GM19372 (cell line): ENCODE data around the gene CCNT1.
"Not testable (repeated sequence)": the region's sequence is repeated elsewhere in the genome, so short reads cannot be mapped to it uniquely, and the experiment has no call there.

ENCODE experiments used
- ATAC-seq: cut with Tn5 transposase; IDR thresholded peaks from one replicate; pipeline ENCODE4 v1.9.1; 2021; ENCODE audit warnings: mild to moderate bottlenecking, low read depth, moderate library complexity; ENCODE audit not compliant: unreplicated experiment

The CCNT1 gene

DNA sequence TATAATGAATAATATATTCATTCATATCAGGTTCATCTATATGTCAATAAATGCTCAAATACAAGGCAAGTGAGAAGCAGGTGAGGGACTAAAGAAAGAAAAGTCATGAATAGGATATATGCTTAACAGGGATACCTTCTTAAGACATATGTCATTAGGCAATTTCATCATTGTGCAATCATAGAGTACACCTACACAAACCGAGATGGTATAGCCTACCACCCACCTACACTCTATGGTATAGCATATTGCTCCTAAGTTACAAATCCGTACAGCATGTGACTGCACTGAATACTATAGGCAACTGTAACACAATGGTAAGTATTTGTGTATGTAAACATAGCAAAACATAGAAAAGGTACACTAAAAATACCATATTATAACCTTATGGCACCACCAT, 73.5 kb downstream of the CCNT1 start:
- ATAC-seq = no peak

DNA sequence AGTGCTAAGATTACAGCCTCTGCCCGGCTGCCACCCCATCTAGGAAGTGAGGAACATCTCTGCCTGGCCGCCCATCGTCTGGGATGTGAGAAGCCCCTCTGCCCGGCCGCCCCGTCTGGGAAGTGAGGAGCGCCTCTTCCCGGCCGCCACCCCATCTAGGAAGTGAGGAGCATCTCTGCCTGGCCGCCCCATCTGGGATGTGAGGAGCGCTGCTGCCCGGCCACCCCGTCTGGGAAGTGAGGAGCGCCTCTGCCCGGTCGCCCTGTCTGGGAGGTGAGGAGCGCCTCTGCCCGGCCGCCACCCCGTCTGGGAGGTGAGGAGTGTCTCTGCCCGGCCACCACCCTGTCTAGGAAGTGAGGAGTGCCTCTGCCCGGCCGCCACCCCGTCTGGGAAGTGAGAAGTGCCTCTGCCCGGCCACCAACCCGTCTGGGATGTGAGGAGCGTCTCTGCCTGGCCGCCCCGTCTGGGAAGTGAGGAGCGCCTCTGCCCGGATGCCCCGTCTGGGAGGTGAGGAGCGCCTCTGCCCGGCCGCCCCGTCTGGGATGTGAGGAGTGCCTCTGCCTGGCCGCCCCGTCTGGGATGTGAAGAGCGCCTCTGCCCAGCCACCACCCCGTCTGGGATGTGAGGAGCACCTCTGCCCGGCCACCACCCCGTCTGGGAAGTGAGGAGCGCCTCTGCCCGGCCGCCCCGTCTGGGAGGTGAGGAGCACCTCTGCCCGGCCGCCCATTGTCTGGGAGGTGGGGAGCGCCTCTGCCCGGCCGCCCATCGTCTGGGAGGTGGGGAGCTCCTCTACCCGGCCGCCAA, 74.6 kb downstream of the CCNT1 start:
- ATAC-seq = not testable (repeated sequence)

DNA sequence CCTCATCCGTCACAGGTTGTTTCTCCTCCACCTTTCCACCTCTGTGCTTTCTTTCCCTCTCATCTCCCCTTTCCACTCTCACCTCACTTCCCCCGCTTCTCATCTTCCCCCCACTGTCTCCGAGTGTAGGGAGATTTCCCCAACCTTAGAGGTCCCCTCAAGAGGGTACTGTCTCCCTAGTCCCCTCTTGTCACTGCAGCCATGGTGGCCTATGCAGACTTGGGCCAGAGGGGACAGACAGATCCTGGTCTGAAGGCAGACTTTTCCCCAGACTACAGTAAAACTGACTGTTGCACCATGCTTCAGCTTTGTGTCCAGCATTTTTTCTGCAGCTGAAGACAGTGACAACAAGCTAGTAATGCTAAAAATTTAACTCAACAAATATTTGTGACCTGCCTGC, 75.7 kb downstream of the CCNT1 start:
- no peak for ATAC-seq

DNA sequence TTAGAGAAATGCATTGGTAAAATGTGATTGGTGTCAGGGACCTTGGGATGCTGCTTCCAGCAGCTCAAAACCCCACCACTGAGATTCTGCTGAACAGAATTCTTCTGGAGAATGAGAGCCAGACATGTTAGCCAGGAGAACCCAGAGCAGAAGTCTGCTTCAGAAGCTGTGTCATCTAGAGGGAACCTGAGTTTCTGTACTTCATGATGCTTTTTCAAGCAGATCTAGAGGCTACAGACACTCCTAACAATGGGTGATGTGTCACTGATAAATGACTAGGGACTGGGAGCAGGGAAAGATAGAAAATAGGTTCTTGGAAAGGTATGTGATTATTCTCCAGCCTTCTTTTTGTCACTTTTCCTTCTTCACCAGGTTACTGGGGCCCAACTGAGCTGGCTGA, 76.1 kb downstream of the CCNT1 start:
- no peak for ATAC-seq
